Activated effector memory CD4-positive, alpha-beta T cell treated with anti-CD3 and anti-CD28 coated beads, Interleukin-2, amount 50 U/mL, for 16 hours (primary cell): ENCODE data around the gene IGFN1.
A peak's percentile ranks its signal among the peaks of the same experiment; 100 is the strongest.

ENCODE experiments used
- DNase-seq: peaks from one replicate; pipeline ENCODE4 v3.0.0-alpha.2; 2020

The IGFN1 gene

DNA sequence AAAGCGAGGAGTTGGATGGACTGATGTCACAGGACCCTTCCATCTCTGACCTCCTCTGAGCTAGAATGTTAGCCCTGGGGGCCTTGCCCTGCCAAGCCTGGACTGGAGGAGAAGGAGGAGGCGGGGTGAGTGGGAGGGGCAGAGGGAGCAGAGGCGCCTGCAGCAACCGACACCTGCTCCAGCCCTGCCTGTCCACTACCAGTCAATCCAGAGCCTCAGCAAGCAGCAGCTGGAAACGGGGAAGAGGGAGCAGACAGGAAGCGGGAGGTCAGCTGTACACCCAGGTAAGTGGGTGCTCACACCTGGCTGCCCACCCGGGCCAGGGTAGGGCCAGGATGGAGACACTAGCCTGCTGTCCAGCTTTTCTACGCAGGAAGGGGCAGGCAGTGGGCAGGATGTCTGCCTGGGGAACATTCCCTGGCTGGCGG lies at the start of gene IGFN1:
IGFN1 (plus strand) TSS at position 201 of the 428 bp plus-strand sequence. CDS start 2,470 bp downstream, outside the sequence.
- DNase-seq = no peak

DNA sequence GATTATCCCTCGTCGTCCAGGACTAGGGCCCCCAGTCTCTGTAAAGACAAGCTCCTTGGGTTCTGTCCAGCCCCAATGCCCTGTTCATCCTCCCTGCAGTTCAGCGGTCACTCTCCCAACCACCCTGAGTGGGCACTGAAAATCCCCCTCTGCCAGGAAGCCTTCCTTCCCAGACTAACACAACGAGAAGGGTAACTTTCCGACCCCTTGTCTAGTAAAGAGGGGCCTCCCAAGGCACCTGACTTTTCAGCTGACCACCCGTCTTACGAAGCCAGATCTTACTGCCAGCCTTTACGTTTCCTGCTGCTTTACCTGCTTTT lies 49.7 kb upstream of the IGFN1 start:
- no peak for DNase-seq

DNA sequence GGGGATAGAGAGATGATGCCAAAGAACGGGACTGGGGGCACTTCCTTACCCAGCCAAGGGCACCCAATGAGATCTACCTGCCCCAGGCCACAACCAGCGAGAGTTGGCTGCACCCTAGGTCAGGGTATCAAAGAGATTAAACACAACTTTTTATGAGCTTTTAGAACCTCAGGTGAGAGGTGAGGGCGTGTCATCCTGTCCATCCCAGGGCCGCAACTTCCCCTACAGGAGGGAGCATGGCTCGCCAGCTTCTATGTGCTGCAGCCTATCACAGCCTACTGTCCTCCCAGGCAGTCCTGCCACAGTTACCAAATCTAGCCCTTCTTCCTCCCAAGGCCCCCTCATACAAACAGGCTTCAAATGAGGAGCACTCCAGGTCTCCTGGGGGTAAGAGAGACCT lies 49.2 kb upstream of the IGFN1 start:
- no peak for DNase-seq

DNA sequence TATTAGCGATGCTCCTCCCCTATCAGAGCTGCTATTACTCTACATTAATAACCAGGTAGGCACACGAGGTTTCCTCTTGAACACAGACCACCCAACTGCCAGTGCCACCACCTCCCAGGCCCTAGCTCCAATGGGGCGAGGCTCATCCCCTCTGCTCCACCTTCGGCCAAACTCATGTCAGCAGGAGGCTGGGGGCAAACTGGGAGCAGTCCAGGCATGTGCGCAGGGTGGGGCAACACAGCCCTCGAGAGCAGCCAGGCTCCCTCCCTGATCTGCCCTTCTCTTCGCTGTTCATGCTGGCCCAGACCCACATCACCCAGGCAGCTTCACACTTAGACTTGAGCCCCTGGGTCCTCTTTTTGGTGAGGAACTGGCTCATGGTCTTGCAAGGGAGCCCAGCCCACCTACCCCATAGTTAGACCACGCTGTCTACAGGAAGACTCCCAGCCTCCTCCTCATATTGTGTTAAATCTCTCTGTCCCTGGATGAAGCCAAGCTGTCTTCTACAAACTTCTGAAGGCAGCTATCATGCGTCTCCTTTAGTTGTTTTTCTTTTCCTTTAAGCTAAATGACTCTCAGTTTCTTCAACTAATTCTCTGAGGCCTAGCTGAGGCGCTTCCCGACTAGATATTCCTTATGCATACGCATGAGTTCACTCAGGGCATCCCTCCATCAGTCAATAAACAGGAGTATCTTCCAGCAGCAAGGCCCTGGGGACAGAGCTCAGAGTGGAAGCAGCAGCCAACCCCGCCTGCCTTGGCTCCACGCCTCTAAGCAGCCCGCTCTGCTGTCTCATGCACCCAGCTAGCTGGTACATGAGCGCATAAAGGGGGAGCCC lies 48.4 kb upstream of the IGFN1 start:
- no peak for DNase-seq

DNA sequence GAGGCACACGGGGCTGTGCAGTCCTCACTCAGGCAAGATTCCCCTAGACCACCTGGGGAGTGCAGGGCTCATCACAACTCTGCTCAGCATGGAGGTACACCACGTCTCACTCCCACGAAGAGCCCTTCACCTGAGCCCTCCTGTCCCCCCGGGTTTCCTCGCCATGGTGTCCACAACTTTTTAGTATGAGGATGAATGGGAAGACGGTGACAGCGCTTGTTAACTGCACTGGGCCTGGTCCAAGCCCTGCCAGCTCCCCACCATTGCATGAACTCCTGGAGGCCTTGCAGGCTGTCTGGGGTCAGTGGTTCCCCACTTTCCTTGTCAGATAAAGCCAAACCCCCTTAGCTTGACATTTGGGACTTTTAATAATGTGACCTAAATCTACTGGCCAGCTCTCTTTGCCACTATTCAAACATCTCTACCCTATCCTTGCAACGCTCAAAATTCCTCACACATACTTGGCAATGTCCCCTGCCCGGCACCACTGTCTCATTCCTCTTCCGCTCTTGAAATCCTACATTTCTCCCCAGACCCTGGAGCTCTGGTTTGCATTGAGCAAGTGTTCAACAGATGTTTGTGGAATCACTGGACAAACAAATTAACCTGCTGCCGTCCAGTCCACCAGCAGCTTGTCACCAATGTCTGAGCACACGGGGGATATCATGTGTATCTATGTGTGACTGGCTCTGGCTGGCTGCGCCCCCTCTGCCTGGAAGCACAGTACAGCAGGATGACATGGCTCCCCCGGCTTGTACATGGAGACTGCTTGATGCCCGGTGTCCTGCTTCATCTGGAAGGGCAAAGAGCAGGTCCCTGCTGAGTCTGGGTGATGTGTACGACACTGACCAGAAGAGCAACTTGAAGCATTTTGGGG lies 47.5 kb upstream of the IGFN1 start:
- peak; percentile 45 for DNase-seq

DNA sequence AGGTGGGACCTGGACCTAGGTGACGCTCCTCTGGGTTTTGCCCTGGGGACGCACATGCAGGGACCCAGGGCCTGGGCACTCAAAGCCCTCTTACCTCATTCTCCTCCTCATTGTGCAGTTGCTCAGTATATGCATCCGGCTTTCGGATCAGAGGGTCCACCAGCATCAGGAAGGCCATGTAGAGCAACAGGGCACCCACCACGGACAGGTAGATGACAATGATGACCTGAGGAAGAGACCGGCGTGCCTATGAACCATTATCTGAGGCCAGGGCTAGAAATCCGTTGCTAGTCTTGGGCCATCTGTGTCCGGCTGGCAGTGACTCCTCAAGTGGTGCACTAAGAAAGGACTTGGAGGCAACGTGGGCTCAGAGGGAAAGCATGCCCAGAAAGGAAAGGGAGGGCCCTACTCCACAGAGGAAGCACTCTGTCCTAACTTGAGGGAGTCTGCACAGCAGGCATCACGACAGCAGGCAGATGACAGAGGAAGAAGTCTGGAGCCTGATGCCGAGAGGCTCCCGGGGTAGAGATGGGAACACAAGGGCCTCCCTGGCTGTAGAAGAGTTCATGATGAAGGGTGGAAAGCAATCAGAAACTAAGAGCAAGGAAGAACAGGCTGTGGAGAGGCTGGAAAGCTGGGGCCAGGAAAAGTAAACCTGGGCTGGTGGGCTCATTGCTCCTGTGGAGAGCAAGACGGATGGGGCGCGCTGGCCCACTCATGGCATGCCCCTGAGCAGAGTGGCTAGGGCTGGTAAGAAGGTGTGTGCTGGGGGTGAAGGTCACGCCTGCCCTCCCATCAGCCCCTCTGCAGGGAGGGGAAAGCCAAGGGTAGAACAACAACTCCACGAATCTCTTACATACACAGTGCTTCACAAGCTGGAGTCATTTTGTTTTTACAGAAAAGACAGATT lies 46.6 kb upstream of the IGFN1 start:
- peak; percentile 10 for DNase-seq

DNA sequence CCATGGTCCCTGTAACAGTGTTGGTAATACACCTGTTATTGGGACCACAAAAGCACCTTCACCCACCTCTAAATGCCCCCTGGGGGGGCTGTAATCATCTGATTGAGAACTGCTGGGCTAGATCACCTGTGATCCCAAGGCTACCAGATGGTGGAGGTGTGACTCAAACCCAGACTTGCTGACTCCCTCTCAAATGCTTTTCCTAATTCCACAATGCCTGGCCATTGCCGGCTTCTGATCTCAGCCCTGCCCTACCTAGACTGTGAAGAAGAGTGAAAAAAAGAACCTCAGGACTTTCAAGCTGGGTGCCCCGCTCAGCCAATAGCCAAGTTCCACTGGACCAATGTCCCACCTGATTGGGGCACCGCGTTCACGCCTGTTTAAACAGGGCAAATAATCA lies 45.9 kb upstream of the IGFN1 start:
- peak; percentile 31 for DNase-seq

DNA sequence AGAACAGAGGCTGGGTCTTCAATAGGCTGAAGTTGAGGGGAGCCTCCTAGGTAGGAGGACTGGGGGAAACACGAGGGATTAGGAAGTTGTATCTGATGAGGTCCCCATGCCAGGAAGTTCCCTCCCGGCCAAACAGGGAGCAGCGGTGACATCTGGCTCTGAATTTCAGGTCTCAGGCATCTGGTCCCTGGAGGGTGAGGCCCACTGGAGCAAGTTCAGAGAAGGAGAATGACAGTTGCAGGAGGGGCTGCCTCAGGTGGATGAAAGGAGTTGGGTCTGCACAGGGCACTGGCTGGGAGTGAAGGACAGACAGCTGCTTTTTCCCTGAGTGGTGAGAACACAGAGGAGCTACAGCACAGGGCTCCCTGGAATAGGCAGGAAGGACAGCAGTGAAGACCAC lies 45.5 kb upstream of the IGFN1 start:
- peak; percentile 44 for DNase-seq

DNA sequence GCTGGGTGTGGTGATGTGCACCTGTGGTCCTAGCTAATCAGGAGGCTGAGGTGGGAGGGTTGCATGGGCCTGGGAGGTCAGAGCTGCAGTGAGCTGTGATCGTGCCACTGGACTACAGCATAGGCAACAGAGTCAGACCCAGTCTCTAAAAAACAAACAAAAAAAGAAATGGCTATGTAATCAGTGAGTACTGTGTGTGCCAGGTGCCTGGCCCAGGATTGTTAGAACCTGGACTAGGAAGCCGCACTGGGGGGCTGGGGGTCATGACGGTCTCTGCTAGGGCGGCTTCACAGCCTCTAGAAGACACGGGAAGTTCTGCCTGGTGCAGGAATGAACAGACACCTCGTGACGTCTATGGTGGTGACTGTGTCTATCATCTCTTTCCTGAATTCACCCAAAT lies 44.8 kb upstream of the IGFN1 start:
- DNase-seq = peak; percentile 24

DNA sequence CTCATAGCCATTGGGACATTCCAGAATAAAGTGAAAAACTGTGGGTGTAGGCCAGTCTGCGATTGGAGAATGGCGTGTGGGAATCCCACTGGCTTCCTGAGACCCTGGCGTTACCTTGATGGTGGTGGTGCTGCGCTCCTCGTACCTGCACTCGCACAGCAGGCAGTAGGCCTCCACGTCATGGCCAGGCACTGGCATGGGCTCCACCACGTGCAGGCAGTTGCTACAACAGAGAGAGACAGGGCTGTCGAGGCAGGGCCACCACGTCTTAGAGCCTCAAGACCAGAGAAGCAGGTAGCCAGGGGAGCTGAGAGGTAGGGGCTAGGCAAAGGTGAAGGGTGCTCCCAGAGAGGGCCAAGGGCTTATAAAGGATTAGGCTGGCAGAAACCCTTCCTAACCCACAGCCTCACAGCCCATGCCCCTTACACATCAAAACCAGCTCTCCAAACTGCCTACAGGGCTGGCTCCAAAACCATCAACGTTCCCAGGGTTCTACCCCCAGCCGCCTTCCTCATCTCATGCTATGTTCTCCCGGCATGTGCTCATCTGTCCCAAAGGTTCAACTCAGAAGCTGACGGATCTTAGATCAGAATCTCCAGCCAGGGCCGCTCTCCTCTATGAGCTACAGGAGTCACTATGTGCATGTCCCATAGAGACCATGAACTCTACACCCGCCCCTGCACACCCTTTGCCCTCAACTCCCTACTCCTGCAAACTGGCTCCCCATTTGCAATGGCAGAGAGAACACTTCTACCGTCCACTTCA lies 43.8 kb upstream of the IGFN1 start:
- peak; percentile 39 for DNase-seq

DNA sequence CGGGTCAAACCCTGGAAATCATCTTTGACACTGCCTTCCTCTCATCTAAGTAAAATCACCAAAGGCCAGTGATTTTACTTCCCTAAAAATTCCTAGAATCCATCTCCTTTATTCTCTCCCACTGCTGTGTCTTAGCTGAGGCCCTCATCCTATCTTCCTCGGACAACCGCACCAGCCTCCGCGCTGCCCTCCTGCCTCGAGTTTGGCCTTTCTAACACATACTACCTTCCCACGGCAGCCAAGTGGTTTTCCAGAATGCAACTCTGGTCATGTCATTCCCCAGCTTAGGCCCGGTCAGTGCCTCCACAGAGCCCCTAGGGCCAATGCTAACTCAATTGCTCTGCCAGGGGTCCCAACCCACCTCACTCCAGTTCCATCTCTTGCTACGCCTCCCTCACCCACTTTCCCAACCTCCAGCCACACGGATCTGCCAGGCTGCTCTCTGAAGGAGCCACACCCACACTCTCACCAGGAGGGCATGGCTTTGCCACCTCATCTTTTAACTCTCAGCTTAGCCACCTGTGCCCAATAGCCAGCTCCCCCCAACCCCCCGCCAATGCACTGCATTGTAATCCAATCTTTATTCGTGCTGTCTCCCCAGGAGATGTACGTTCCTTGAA lies 43.1 kb upstream of the IGFN1 start:
- DNase-seq = peak; percentile 31

DNA sequence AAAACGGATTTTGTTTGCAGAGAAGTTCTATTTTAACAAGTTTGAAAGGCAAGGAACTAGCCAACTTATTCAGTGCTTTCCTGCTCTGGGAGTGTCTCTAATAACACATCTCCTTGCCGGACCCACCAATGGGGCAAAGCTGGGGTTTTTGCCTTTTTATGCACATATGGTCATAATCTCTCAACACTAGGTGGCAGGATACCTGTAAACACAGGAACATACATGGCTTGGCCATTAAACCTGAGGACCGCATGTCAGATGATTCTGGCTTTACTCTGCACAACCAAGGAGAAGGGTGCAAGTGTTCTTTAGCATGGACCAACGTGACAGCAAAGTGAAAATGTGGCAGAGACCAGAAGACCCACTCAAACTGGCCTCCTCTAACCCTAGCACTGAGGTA lies 41.2 kb upstream of the IGFN1 start:
- peak; percentile 39 for DNase-seq

DNA sequence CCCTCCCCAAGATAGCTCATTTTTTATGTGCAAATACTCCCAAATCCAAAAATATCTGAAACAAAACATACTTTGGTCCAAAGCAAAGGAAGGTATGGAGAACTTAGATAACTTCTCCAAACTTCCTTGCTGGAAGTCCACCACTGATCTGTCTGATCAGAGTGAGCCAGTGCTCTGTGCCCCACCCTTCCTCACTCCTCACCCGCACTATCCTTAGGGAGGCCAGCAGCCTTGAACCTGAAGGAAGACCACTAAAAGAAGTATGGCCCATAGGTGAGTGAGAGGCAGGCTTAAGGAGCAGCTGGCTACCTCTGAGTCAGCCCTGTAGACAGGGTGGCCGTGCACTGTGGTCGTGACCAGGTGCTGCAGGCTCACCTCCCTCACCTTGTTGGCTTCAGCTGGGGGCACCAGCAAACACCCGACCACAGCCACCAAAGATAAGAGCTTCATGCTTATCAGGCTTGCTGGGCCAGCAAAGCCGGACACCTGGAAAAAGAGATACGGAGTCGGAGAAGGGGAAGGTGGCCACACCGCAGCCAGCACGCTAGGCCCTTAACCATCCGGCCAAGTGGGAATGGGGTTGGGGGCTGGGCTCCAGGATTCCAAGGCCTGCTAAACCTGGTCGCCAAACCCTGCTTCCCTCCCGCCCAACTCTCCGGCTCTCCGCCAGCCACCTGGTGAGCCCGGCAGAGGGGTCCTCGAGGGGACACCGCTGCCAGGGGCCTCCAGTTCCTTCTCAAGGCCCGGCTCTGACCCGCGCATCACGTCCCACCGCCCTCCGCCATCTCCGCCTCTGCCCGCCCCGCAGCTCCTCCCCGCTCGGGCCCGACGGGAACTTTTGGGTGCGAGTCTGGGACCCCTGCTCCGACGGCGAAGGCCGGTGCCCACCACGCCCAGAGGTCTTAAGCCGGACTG lies 36.9 kb upstream of the IGFN1 start:
- DNase-seq = no peak

DNA sequence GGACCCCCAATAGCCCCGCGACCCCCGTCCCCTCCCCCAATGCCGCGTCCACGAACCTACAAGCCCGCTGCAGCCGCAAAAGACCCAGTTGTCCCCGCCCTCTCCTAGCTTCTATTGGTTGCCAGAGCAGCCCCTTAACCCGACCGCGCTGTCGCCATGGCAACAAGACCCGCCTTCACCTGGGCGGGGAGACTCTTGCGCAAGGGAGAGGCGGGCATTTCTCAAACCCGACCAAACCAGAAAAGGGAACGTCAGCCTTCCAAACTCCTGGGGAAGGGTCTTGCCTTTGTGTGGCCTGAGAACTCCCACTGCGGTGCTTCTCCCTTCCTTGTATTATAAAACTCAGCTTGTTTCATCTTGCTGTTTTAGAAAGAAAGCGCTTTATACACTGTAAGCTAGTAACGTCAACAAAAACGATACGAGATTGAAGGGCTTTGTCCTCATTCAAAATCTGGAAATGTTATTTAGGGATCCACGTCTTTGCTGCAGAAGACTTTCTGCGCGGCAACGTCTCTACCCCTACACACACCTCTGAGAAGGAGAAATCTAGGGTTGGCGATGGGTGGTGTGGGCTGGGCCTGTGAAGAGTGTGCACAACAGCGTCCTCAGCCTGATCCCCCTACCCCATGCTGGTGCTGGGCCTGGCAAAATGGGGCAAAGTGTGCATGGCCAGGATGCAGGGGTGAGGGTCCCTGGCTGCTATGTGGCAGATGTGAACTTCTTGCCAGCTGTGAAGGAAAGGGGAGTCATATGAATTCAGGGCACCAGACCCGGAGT lies 36.0 kb upstream of the IGFN1 start, which contains the start of gene TMEM9:
TMEM9 (minus strand) TSS at position 86 of the 777 bp plus-strand sequence. CDS start 551 bp downstream, outside the sequence.
- DNase-seq = peak; percentile 99

DNA sequence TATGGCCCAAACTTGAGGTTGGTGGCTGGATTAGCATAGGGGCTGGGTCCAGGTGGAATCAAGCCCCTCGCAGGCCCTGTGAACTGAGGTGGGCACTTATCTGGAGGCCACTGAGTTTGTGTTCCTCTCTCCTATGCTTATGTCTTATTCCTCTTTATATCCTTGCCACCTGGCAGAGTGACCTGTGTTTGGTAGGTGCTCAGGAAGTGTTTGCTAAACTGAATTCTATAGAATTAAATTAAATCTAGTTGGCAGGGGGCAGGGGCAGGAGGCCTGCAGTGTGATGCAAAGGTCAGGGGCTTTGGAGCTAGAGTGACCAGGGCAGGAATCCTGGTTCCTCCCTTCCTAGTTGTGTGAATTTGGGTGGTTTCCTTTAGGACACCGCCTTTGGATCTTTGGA lies 35.3 kb upstream of the IGFN1 start:
- peak; percentile 50 for DNase-seq

DNA sequence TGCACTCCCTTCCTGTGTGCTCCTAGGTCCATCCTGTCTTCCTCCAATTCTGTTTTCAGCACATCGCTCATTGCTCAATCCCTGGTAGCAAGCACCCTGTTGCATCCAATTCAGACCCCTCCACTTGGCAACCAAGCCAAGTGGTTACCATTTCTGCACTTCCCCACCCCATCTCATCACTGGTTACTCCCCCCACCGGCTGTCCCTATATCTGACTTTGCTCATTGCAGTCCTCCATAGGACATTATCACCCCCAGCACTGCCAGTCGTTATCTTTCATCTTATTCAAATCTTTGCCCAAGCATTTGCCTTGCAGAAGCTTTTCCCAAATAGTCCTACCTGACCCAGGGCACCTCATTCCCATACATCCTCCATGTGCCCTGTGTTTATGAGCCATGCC lies 34.3 kb upstream of the IGFN1 start:
- peak; percentile 41 for DNase-seq

DNA sequence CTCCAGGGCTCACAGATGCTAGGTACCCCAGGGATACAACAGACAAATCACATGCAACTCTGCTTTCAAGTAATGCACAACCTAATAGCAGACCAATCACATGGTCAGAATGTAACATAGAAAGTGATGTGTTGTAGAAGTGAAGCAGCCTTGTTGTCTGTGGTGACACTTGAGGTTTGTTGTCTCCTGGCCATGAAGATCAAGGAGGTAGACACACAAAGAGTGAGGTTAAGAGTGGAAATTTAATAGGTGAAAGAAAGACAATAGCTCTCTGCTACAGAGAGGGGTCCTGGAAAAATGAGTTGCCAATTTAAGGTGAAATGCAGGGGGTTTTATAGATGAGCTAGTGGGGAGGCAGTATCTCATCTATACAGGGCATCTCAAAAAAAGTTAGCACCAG lies 33.8 kb upstream of the IGFN1 start:
- DNase-seq = no peak

DNA sequence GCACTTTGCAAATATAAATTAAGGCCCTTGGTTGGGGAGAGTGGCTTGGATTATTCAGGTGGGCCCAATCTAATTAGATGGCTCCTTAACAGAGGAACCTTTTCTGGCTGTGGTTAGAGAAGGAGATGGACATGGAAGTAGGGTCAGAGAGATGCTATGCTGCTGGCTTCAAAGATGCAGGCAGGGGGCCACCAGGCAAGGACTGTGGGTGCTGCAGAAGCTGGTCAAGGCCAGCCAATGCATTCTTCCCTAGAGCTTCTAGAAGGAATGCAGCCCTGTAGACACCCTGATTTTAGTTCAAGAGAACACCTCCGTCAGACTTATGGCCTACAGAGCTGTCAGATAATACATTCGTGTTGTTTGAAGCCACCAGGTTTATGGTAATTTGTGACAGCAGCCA lies 32.7 kb upstream of the IGFN1 start:
- DNase-seq = peak; percentile 12

DNA sequence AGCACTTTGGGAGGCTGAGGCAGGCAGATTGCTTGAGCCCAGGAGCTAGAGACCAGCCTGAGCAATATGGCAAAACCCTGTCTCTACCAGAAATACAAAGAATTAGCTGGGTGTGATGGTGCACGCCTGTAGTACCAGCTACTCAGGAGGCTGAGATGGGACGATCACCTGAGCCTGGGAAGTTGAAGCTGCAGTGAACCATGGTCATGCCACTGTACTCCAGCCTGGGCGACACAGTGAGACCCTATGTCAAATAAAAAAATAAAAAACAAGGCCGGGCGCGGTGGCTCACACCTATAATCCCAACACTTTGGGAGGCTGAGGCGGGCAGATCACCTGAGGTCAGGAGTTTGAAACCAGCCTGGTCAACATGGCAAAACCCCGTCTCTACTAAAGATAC lies 27.6 kb upstream of the IGFN1 start:
- peak; percentile 43 for DNase-seq

DNA sequence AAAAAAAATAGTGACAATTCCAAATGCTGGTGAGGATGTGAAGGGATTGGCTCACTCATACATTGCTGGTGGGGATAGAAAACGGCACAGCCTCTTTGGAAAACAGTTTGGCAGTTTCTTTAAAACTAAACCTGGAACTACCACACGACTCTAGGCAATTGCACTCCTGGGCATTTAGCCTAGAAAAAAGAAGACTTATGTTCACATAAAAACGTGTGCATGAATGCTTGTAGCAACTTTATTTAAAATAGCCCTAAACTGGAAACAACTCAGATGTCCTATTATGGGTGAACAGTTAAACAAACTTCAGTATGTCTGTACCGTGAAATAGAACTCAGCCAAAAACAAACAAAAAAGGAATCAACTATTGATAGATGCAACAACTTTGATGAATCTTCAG lies 26.9 kb upstream of the IGFN1 start:
- no peak for DNase-seq
